Choroid plexus epithelial cell (primary cell): Measurements from ENCODE around the gene OXER1.

Source experiments
- DNase-seq: peaks from one replicate; pipeline ENCODE4 v3.0.0-alpha.2; 2010; ENCODE audit warnings: low read depth
- H3K4me3 ChIP-seq: 2 replicates; pipeline ENCODE4 v1.5.1; 2011; ENCODE audit warnings: low read depth, mild to moderate bottlenecking, control low read depth, low read length, moderate library complexity
- CTCF ChIP-seq: conservative IDR thresholded peaks from 2 replicates; pipeline ENCODE4 v1.5.1; 2011; ENCODE audit warnings: low read depth, mild to moderate bottlenecking, control low read depth, inconsistent platforms, low read length, moderate library complexity

OXER1 gene

GRCh38 chr2:42764901-42765300 is 966 bp upstream of the OXER1 start:
- no peak overlapping the region for H3K4me3 ChIP-seq
- no peak for TF ChIP-seq CTCF
- no peak for DNase-seq

GRCh38 chr2:42762823-42763804 is 821 bp downstream of the OXER1 start:
- H3K4me3 ChIP-seq, result no peak overlapping the region
- DNase-seq, result no peak
- TF ChIP-seq CTCF, result no peak

- no peak for TF ChIP-seq CTCF
- H3K4me3 ChIP-seq, result no peak overlapping the region
- DNase-seq, result no peak
Observed at GRCh38 chr2:42762155-42762554, 1.8 kb downstream of the OXER1 start.

- no peak for TF ChIP-seq CTCF
- H3K4me3 ChIP-seq, result no peak overlapping the region
- no peak for DNase-seq
Observed at GRCh38 chr2:42761554-42761953, 2.4 kb downstream of the OXER1 start.

GRCh38 chr2:42758751-42759150 is 5.2 kb downstream of the OXER1 start:
- no peak overlapping the region for H3K4me3 ChIP-seq
- TF ChIP-seq CTCF, result no peak
- DNase-seq, result no peak

- no peak for DNase-seq
- no peak overlapping the region for H3K4me3 ChIP-seq
- no peak for TF ChIP-seq CTCF
Observed at GRCh38 chr2:42757981-42758740, 5.8 kb downstream of the OXER1 start.
